Placental epithelial cell (primary cell): Measurements from ENCODE around the gene GPRC5A. TPM values are rescaled to one million over a fixed set of nuclear protein-coding genes. Genes with fewer than 3 reads are reported as not detected.

Experiments used
- total RNA-seq: library from RNA; depleted of rRNA; stranded (reverse); fragments of >200 nt; gene quantifications from 2 replicates; pipeline ENCODE4 v1.2.3, GENCODE V29; 2012

Gene GPRC5A, protein sequence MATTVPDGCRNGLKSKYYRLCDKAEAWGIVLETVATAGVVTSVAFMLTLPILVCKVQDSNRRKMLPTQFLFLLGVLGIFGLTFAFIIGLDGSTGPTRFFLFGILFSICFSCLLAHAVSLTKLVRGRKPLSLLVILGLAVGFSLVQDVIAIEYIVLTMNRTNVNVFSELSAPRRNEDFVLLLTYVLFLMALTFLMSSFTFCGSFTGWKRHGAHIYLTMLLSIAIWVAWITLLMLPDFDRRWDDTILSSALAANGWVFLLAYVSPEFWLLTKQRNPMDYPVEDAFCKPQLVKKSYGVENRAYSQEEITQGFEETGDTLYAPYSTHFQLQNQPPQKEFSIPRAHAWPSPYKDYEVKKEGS
- total RNA-seq, result 34.2 and 41.6 TPM in 2 replicates

DNA sequence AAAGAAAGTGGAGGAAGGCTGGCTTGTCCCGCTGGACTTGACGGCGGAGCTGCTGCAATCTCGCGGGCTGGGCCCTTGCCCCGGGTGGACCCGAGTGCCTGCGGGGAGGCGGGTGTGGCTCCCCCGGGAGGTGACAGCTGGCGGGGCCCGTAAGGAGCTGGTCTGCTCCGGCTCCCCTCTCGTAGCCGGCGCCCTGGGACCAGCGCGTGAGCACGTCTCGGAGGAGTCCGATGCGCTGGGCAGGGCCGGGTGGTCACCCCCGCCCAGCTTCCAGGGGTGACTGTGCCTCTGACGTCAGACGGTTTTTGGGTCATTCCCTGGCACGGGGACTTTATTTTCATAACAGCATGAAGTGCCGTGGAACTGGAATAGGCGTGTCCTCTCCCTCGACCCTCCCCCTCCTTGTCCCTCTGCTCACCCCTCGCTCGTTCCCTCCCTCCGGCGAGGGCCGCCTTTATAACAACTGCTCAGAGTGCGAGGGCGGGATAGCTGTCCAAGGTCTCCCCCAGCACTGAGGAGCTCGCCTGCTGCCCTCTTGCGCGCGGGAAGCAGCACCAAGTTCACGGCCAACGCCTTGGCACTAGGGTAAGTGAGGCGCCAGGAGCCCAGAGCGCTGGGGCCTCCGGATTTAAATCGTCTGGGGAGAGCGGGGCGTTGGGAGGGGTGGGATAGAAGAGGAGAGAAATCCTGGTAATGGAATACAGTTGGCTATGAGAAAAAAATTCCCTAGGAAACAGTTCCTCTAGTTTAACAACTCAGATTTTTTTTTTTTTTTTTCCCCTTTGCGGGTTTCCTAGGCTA, at the start of gene GPRC5A:
Gene GPRC5A (plus strand): TSS at position 483 of the 801 bp plus-strand sequence. CDS start 16,688 bp downstream, outside the sequence.

GRCh38 chr12:12952036-12952435, 60.7 kb downstream of the GPRC5A start, which contains the start of gene GPRC5D:
TSS of gene GPRC5D (minus strand) at chr12:12952170. CDS start at chr12:12950384, 1,786 bp downstream.

Other genes starting within 250 kb of the GPRC5A start
- under 0.01 TPM in 1 of 2 replicates, not detected in the other for gene GPR19, start 195.4 kb upstream of the GPRC5A start, total RNA-seq
- gene CDKN1B, start 174.2 kb upstream of the GPRC5A start, total RNA-seq, result 35.1 and 47.5 TPM in 2 replicates
- gene APOLD1, start 105.9 kb upstream of the GPRC5A start, total RNA-seq, result 2.4 and 4.0 TPM in 2 replicates
- gene DDX47, start 78.2 kb upstream of the GPRC5A start, total RNA-seq, result 57.7 and 88.9 TPM in 2 replicates
- 0.22 TPM in 1 of 2 replicates, not detected in the other for gene GPRC5D, start 60.6 kb downstream of the GPRC5A start, total RNA-seq
- 11.7 and 28.7 TPM in 2 replicates for gene HEBP1, start 108.7 kb downstream of the GPRC5A start, total RNA-seq
- gene FAM234B, start 152.8 kb downstream of the GPRC5A start, total RNA-seq, result 5.9 and 6.2 TPM in 2 replicates
- gene GSG1, start 212.1 kb downstream of the GPRC5A start, total RNA-seq, result 0.76 TPM in 1 of 2 replicates, not detected in the other